Stimulated activated CD4-positive, alpha-beta T cell treated with anti-CD3 and anti-CD28 coated beads, TNF-alpha, amount 100 ng/mL, for 24 hours (primary cell): ENCODE results near the gene SLC30A3.

Source experiments
- DNase-seq, 3 experiments: peaks; one replicate each; pipeline ENCODE4 v3.0.0-alpha.2; 2020; ENCODE audit warnings: low read depth in 3 of 3

The SLC30A3 gene

GRCh38 chr2:27261241-27261925, 1.5 kb downstream of the SLC30A3 start:
- DNase-seq, result no peak

DNA sequence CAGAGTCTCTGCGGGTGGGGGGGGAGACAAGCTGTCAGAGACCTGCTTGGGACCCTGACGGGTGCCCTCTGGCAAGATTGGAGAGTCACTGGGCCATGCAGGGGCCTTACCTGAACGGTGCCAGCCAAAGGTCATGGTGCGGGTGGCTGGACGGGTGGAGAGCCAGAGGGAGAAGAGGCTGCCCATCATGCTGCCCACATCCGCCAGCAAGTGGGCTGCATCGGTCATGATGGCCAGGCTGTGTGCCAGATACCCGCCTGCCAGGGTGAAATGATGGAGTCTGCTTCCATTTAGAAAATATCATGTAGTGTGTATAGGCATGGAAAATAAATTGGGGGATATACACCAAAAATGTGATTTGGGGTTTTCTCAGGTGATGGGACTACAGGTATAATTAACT, 4.8 kb downstream of the SLC30A3 start:
- DNase-seq, result no peak

DNA sequence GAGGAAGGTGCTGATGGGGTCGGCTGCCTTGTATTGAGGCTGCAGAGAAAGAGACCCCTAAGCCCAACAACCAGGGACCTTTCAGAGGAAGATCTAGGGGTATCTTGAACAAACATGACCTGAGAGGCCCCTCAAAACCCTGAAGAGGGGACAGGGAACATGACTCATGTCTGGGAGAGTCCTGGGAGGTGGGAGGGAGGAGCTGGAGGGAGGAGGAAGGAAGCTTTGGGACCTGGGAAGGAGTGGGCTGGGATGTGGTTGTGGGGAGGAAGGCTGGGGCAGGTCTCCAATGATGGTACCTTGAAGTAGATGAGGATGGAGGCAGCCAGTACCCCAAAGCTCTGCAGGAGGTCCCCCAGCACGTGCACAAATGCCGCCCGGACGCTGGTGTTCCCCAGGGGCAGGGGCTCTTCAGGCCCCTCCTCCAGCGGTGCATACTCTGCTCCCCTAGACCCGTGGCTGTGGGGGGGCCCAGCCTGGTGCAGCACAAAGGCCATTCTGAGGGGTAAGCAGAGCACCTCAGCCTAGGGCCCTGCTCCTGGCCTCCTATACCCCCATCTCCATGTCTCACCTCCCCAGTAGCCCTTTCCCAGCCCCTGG, 5.9 kb downstream of the SLC30A3 start:
- DNase-seq, result no peak

GRCh38 chr2:27255660-27256059, 7.2 kb downstream of the SLC30A3 start:
- DNase-seq, result no peak

DNA sequence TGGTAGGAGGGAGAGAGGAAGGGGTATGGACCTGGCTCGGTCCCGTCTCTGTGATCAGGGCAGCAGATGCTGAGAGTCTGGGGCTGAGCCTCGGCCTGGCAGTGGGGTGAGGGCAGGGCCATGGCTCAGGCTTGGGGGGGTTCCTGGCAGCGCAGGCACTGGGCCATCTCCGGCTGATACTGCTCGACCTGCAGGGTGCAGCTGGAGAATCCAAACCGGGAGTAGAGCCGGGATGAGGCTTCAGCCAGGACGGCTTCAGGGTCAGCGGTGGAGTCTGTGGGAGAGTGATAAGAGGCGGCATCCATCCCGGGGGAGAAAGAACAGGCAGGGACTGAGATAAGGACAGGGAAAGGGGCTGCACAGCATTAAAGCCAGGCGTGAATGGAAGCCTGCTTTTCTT, 7.7 kb downstream of the SLC30A3 start:
- DNase-seq, result no peak

GRCh38 chr2:27251766-27252165, 11.1 kb downstream of the SLC30A3 start:
- DNase-seq, result no peak

DNA sequence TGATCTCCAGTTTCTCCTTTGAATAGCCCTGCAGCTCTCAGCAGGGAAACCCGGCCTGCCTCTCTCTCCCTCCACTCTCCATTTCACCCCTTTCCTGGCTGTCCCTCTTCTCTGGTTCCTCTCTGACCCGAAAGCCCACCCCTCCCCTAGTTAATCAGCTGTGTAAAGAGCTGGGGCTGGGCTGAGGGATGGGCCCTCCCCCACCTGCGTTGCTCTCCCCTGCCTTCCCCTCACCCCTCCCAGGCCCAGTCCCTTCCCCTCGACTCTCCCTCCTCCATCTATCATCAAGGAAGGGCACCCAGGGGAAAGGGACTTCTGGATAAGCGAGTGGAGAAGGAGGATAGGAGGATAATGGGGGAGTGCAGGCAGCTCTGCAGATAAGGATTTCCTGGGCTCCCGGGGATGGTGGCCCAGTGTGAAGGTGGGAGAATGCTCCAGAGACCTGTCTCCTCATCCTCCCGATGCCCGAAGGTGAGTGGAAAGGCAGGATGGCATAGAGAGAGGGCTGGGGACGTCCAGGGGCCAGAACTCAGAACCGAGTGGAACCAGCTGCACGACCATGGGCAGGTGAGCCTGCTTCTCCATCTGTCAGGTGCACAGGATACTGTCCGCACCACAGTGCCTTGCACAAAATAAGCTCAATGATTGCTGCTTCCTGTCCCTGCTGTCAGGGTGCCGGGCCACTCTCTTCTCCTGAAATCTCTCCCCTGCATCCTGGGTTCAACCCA, 12.0 kb downstream of the SLC30A3 start:
- no peak for DNase-seq

DNA sequence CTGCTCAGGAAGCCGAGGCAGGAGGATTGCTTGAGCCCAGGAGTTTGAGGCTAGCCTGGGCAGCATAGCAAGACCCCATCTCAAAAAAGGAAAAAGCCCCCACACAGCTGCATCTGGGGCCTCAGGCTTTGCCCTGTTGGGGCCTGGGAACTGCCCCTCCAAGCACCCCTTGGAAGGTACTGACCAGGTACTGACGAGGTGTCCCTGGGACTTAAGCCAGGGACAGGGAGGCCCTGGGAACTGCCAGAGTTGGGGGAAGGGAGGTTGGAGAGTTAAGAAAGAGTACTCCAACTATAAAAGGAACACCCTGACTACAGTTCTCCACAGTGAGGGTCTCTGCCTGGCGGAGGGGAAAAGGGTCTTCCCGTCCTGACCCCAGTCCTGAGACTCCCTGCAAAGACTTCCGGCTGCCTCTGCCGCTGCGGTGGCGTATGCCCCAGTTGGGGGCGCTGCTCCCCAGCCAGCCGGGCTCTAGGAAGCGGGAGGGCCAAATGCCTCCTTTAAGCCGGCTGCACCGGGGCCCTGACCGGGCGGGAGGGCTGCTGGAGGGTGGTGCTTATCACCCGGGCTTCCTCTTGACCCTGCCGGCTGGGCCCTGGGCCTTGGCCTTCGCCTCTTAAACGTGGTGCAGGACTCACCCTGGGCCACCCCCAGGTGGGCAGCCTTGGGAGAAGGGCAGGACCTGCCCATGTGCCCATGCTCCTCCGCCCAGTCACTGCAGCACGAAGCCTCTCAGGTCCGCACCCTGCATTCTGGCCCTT, 12.8 kb downstream of the SLC30A3 start:
- peak in 2 of 3 experiments; percentile 12 to 59 for DNase-seq

GRCh38 chr2:27249159-27249890, 13.5 kb downstream of the SLC30A3 start:
- DNase-seq, result no peak

GRCh38 chr2:27247893-27248292, 15.0 kb downstream of the SLC30A3 start:
- no peak for DNase-seq

- no peak for DNase-seq
Measured at GRCh38 chr2:27245626-27246025, 17.2 kb downstream of the SLC30A3 start.

DNA sequence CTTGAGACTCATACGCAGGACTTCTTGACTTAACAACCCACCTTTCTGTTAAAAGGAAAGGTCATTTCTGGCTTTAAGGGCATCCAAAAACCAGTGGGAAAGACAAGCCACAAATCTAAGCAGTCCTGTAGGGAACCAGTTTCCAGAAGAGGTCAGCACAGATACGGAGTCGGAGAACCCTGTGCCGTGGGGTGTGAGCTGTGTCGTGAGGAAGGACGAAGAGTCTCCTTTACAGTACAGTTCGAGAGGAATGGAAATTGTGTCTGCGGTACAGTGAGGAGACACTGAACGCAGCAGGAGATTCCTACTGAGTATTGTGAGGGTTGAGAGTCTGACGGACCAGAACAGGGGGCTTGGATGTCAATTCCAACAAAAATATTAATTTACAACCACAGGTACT, 17.7 kb downstream of the SLC30A3 start:
- DNase-seq, result no peak

DNA sequence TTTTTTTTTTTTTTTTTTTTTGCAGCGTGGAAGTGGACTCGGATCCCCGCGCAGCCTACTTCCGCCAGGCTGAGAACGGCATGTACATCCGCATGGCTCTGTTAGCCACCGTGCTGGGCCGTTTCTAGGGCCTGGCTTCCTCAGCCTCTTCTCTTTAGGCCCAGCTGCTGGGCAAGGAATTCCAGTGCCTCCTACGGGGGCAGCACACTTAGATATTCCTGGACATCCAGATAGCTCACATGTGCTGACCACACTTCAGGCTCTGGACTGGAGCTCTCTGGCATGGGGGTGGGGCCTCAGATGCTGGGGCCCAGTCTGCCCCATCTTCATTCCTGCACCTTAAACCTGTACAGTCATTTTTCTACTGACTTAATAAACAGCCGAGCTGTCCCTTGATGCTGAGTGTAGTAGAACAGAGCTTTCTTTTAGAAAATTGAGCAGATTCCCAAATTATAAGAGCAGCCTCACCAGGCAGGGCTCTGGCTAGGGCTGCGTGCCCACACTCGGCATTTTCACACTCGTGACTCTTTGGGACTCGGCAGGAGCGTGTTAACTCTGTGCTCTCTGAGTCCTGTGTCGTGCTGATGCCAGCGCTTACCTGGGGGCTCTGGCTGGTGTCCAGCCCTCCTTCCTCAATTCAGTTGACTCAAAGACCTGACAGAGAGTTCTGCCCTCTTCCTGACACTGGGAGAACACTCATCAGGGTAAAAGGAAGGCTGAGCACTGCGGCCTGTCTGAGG, 19.3 kb downstream of the SLC30A3 start:
- no peak for DNase-seq

DNA sequence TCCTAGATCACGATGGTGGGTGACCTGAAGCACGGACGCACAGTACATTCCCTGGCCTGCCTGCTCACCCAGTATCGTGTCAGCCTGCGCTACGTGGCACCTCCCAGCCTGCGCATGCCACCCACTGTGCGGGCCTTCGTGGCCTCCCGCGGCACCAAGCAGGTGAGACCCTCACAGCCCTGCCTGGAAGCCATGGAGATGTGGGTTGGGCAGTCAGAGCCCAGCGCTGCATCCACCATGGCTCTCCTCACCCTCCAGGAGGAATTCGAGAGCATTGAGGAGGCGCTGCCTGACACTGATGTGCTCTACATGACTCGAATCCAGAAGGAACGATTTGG, 20.3 kb downstream of the SLC30A3 start:
- no peak for DNase-seq

DNA sequence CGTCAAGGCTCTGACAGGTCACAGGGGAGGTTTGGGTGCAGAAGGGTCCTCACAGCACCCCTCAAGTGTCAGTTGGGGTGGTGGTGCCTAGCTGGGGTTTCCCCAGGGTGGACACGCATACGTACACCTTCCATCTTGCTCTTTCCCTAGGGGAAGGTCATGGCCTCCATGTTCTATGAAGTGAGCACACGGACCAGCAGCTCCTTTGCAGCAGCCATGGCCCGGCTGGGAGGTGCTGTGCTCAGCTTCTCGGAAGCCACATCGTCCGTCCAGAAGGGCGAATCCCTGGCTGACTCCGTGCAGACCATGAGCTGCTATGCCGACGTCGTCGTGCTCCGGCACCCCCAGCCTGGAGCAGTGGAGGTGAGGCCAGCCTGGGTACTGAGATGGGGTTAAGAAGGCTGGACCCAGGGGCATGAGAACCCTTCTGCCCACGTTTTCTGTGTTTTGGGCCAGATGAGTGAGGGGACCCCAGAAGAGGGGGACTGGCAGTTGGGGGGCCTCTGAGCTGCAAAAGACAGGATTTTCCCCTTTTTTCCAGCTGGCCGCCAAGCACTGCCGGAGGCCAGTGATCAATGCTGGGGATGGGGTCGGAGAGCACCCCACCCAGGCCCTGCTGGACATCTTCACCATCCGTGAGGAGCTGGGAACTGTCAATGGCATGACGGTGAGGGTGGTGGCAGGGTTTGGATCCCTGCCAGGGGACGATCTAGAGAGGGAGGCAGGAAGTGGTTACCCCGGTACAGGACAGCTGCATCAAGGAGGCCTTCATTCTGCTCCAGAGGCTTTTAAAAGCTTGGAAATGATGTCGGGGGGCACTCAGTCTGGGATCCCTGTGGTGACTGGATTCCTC, 20.9 kb downstream of the SLC30A3 start:
- DNase-seq, result no peak

- no peak for DNase-seq
Measured at GRCh38 chr2:27240406-27240805, 22.4 kb downstream of the SLC30A3 start.

DNA sequence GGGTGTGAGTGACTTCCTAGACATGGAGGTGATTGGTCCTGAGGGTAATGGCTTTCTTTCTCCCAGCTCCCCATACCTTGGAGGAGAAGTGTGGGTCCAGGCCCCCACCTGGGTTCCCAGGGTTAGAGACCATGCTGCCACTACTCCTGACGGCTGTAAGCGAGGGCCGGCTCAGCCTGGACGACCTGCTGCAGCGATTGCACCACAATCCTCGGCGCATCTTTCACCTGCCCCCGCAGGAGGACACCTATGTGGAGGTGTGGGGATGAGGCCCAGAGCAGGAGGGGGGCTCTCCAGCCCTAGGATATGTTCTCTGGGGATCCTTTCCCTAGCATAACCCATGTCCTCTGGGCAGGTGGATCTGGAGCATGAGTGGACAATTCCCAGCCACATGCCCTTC, 23.9 kb downstream of the SLC30A3 start:
- DNase-seq, result no peak

GRCh38 chr2:27237341-27237945, 25.4 kb downstream of the SLC30A3 start:
- DNase-seq, result no peak

DNA sequence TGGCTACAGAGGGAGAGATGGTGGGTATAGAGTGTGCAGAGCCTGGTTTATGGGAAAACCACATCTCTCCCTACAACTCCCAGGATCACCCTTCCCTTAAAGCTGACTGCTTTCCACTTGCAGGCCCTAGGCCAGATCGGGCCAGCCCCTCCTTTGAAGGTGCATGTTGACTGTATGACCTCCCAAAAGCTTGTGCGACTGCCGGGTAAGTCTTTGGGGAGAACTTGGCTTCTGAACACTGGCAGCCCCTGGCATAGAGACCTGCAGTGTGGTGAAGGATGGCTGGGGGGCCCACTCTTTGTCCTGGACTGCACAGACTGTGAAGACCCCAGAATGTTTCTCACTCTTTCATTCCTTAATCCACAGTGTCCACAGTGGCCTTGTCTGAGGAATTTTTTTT, 26.2 kb downstream of the SLC30A3 start:
- no peak for DNase-seq

DNA sequence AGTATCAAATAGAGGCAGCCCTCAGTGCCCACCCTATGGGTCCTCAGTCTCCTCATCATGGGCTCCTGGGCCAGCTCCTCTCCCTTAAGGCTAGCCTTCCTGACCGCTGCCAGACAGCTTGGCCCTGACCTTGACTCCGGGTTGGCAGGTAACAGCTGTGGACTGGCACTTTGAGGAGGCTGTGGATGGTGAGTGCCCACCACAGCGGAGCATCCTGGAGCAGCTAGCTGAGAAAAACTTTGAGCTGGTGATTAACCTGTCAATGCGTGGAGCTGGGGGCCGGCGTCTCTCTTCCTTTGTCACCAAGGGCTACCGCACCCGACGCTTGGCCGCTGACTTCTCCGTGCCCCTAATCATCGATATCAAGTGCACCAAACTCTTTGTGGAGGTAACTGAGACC, 26.7 kb downstream of the SLC30A3 start:
- DNase-seq, result no peak
